Mucosa of rectum (tissue), 2 donors: ENCODE measurements around the gene PRDX4.

Experiments used
- H3K27ac ChIP-seq, 2 donors: one replicate each; pipeline ENCODE4 v1.7.0; 2013; ENCODE audit warnings: inconsistent platforms in 2 of 2, low read depth in 2 of 2, low read length in 2 of 2
- H3K27me3 ChIP-seq, 2 donors: one replicate each; pipeline ENCODE4 v1.7.0; 2013; ENCODE audit warnings: low read length in 2 of 2; ENCODE audit not compliant: control insufficient read depth in 2 of 2, insufficient read depth in 2 of 2
- H3K36me3 ChIP-seq, 2 donors: one replicate each; pipeline ENCODE4 v1.7.0; 2013; ENCODE audit warnings: low read length in 2 of 2; ENCODE audit not compliant: control insufficient read depth in 2 of 2, insufficient read depth in 2 of 2
- H3K4me1 ChIP-seq, 2 donors: one replicate each; pipeline ENCODE4 v1.7.0; 2013; ENCODE audit warnings: low read length in 2 of 2, mild to moderate bottlenecking in 1 of 2; ENCODE audit not compliant: control insufficient read depth in 2 of 2, insufficient read depth in 2 of 2
- H3K4me3 ChIP-seq, 2 donors: one replicate each; pipeline ENCODE4 v1.7.0; 2013; ENCODE audit warnings: low read length in 2 of 2
- H3K9ac ChIP-seq, 2 donors: one replicate each; pipeline ENCODE4 v1.7.0; 2013; ENCODE audit warnings: low read length in 2 of 2, low read depth in 1 of 2, mild to moderate bottlenecking in 1 of 2
- H3K9me3 ChIP-seq, 2 donors: one replicate each; pipeline ENCODE4 v1.7.0; 2013; ENCODE audit warnings: low read length in 2 of 2; ENCODE audit not compliant: control insufficient read depth in 2 of 2
- donor health status: healthy.
- donor health status: Normal muscosa, but diverticular disease.

The PRDX4 gene

GRCh38 chrX:23726191-23726590 lies 58.9 kb downstream of the PRDX4 start:
- Histone ChIP-seq H3K36me3 (peaks cover 0 to 8% of the 10 kb centered on the region in 2 donors), H3K27me3 (no peaks in the 10 kb centered on the region), H3K27ac (no peak overlapping the region), H3K9ac (no peak overlapping the region), H3K4me3 (no peak overlapping the region), H3K9me3 (no peaks in the 10 kb centered on the region), H3K4me1 (no peaks in the 10 kb centered on the region)

GRCh38 chrX:23727206-23727605 lies 59.9 kb downstream of the PRDX4 start:
- no peaks in the 10 kb centered on the region for H3K9me3 ChIP-seq
- no peak overlapping the region for H3K9ac ChIP-seq
- no peak overlapping the region for H3K27ac ChIP-seq
- peaks cover 0 to 4% of the 10 kb centered on the region in 2 donors for H3K36me3 ChIP-seq
- no peak overlapping the region for H3K4me3 ChIP-seq
- H3K4me1 ChIP-seq, result no peaks in the 10 kb centered on the region
- no peaks in the 10 kb centered on the region for H3K27me3 ChIP-seq

GRCh38 chrX:23729214-23729613 lies 61.9 kb downstream of the PRDX4 start:
- H3K4me1 ChIP-seq, result no peaks in the 10 kb centered on the region
- H3K9ac ChIP-seq, result no peak overlapping the region
- no peak overlapping the region for H3K27ac ChIP-seq
- H3K9me3 ChIP-seq, result no peaks in the 10 kb centered on the region
- peaks cover 0 to 8% of the 10 kb centered on the region in 2 donors for H3K36me3 ChIP-seq
- no peak overlapping the region for H3K4me3 ChIP-seq
- no peaks in the 10 kb centered on the region for H3K27me3 ChIP-seq

GRCh38 chrX:23731951-23732350 lies 64.7 kb downstream of the PRDX4 start:
- Histone ChIP-seq H3K36me3 (peaks cover 0 to 8% of the 10 kb centered on the region in 2 donors), H3K9ac (no peak overlapping the region), H3K27ac (no peak overlapping the region), H3K4me1 (no peaks in the 10 kb centered on the region), H3K4me3 (no peak overlapping the region), H3K9me3 (no peaks in the 10 kb centered on the region), H3K27me3 (no peaks in the 10 kb centered on the region)

GRCh38 chrX:23732704-23733103 lies 65.4 kb downstream of the PRDX4 start:
- no peak overlapping the region for H3K4me3 ChIP-seq
- H3K27ac ChIP-seq, result no peak overlapping the region
- peaks cover 0 to 8% of the 10 kb centered on the region in 2 donors for H3K36me3 ChIP-seq
- H3K9me3 ChIP-seq, result no peaks in the 10 kb centered on the region
- no peak overlapping the region for H3K9ac ChIP-seq
- H3K27me3 ChIP-seq, result no peaks in the 10 kb centered on the region
- H3K4me1 ChIP-seq, result no peaks in the 10 kb centered on the region
